Mesothelial cell of epicardium (in vitro differentiated cells): ENCODE results near the gene TMEM245. TPM values are rescaled to one million over a fixed set of nuclear protein-coding genes. Genes with fewer than 3 reads are reported as not detected.

Experiments
- DNase-seq, 2 experiments: peaks; one replicate each; pipeline ENCODE4 v3.0.0; 2021; ENCODE audit warnings: low spot score in 2 of 2; ENCODE audit not compliant: unreplicated experiment in 2 of 2
- H3K27ac Mint-ChIP-seq: 2 replicates; pipeline ENCODE4 v1.8.0; 2021; ENCODE audit warnings: mixed read lengths
- H3K27me3 Mint-ChIP-seq: 2 replicates; pipeline ENCODE4 v1.8.0; 2021; ENCODE audit warnings: low read depth, mixed read lengths
- H3K36me3 Mint-ChIP-seq: 2 replicates; pipeline ENCODE4 v1.8.0; 2021; ENCODE audit warnings: mixed read lengths
- H3K4me1 Mint-ChIP-seq: 2 replicates; pipeline ENCODE4 v1.8.0; 2021; ENCODE audit warnings: mixed read lengths
- H3K4me3 Mint-ChIP-seq: 2 replicates; pipeline ENCODE4 v1.8.0; 2021; ENCODE audit warnings: mild to moderate bottlenecking, moderate library complexity, mixed read lengths
- H3K9me3 Mint-ChIP-seq: 2 replicates; pipeline ENCODE4 v1.8.0; 2021; ENCODE audit warnings: mixed read lengths
- CTCF ChIP-seq: fragments of 200-600 bp; sonication (generic); IDR thresholded peaks from one replicate; pipeline ENCODE4 v1.5.0; 2021; ENCODE audit warnings: antibody characterized with exemption; ENCODE audit not compliant: unreplicated experiment
- total RNA-seq: library from RNA; stranded (reverse); gene quantifications from 3 replicates; pipeline ENCODE4 v1.2.1, GENCODE V29; 2021

The TMEM245 gene
- total RNA-seq, 1 donor from 2014 or later = 73.0 TPM

- H3K4me3 Mint-ChIP-seq = no peak overlapping the region
- no peak for DNase-seq
- no peaks in the 10 kb centered on the region for H3K27me3 Mint-ChIP-seq
- no peak for TF ChIP-seq CTCF
- peak overlapping the region; percentile 54 for H3K27ac Mint-ChIP-seq
- H3K9me3 Mint-ChIP-seq = no peaks in the 10 kb centered on the region
- peaks cover 56% of the 10 kb centered on the region for H3K4me1 Mint-ChIP-seq
- H3K36me3 Mint-ChIP-seq = peaks cover 22% of the 10 kb centered on the region
Measured at GRCh38 chr9:109083813-109084405, 35.8 kb downstream of the TMEM245 start.

- H3K4me1 Mint-ChIP-seq = peaks cover 63% of the 10 kb centered on the region
- TF ChIP-seq CTCF = no peak
- no peak overlapping the region for H3K4me3 Mint-ChIP-seq
- no peak for DNase-seq
- H3K27ac Mint-ChIP-seq = peak overlapping the region; percentile 85
- peaks cover 22% of the 10 kb centered on the region for H3K36me3 Mint-ChIP-seq
- H3K27me3 Mint-ChIP-seq = no peaks in the 10 kb centered on the region
- H3K9me3 Mint-ChIP-seq = no peaks in the 10 kb centered on the region
Measured at GRCh38 chr9:109083141-109083540, 36.6 kb downstream of the TMEM245 start.

GRCh38 chr9:109082091-109082620 is 37.6 kb downstream of the TMEM245 start:
- Mint-ChIP-seq H3K36me3 (peaks cover 19% of the 10 kb centered on the region), H3K4me1 (peaks cover 69% of the 10 kb centered on the region), H3K27me3 (no peaks in the 10 kb centered on the region), H3K4me3 (no peak overlapping the region), H3K9me3 (no peaks in the 10 kb centered on the region), H3K27ac (peak overlapping the region; percentile 41)
- DNase-seq = no peak
- no peak for TF ChIP-seq CTCF

- Mint-ChIP-seq H3K9me3 (no peaks in the 10 kb centered on the region), H3K27ac (peak overlapping the region; percentile 41), H3K4me1 (peaks cover 37% of the 10 kb centered on the region), H3K27me3 (no peaks in the 10 kb centered on the region), H3K4me3 (no peak overlapping the region), H3K36me3 (peaks cover 20% of the 10 kb centered on the region)
- no peak for DNase-seq
- TF ChIP-seq CTCF = no peak
Measured at GRCh38 chr9:109074236-109074889, 45.4 kb downstream of the TMEM245 start.

- no peaks in the 10 kb centered on the region for H3K9me3 Mint-ChIP-seq
Measured at GRCh38 chr9:109072821-109073435, 46.8 kb downstream of the TMEM245 start.

More at GRCh38 chr9:109072821-109073435, 46.8 kb downstream of the TMEM245 start:
- H3K4me3 Mint-ChIP-seq = no peak overlapping the region
- H3K4me1 Mint-ChIP-seq = peaks cover 24% of the 10 kb centered on the region
- peak overlapping the region; percentile 8 for H3K27ac Mint-ChIP-seq
- H3K27me3 Mint-ChIP-seq = no peaks in the 10 kb centered on the region
- H3K36me3 Mint-ChIP-seq = peaks cover 16% of the 10 kb centered on the region
- no peak for TF ChIP-seq CTCF
- no peak for DNase-seq
